HTR-8/SVneo (cell line): ENCODE data around the gene RHOV.

Experiments used
- DNase-seq: peaks from one replicate; pipeline ENCODE4 v3.0.0; 2011; ENCODE audit warnings: low spot score, mixed read lengths; ENCODE audit not compliant: insufficient read length
- FAIRE-seq: peaks from 2 replicates; lab custom pipeline; 2011; peaks lifted over from hg19 to GRCh38; lab: Jason Lieb, UNC

RHOV gene

GRCh38 chr15:40873694-40874561 is at the start of gene RHOV:
Gene RHOV, minus strand, starts transcription at chr15:40874234. Its CDS starts 95 bp downstream, at chr15:40874139.
- DNase-seq (peak; percentile 68), FAIRE-seq (no peak)

- FAIRE-seq (no peak), DNase-seq (no peak)
Observed at GRCh38 chr15:40923551-40923950, 49.5 kb upstream of the RHOV start.

GRCh38 chr15:40922608-40923005 is 48.6 kb upstream of the RHOV start:
- no peak for DNase-seq
- no peak for FAIRE-seq

- DNase-seq (no peak), FAIRE-seq (no peak)
Observed at GRCh38 chr15:40921949-40922607, 48.0 kb upstream of the RHOV start.

GRCh38 chr15:40918799-40919392 is 44.9 kb upstream of the RHOV start:
- DNase-seq: no peak
- FAIRE-seq: no peak

GRCh38 chr15:40918146-40918798 is 44.2 kb upstream of the RHOV start:
- FAIRE-seq (no peak), DNase-seq (no peak)

- FAIRE-seq (no peak), DNase-seq (no peak)
Observed at GRCh38 chr15:40917585-40917984, 43.6 kb upstream of the RHOV start.

- FAIRE-seq (no peak), DNase-seq (no peak)
Observed at GRCh38 chr15:40915679-40916078, 41.6 kb upstream of the RHOV start.

GRCh38 chr15:40915116-40915661 is 41.2 kb upstream of the RHOV start:
- DNase-seq (no peak), FAIRE-seq (no peak)

GRCh38 chr15:40914486-40914885 is 40.5 kb upstream of the RHOV start:
- DNase-seq: no peak
- no peak for FAIRE-seq

GRCh38 chr15:40914013-40914412 is 40.0 kb upstream of the RHOV start:
- FAIRE-seq: peak; percentile 92
- no peak for DNase-seq

GRCh38 chr15:40912478-40912877 is 38.4 kb upstream of the RHOV start:
- no peak for FAIRE-seq
- DNase-seq: no peak

GRCh38 chr15:40911693-40912092 is 37.7 kb upstream of the RHOV start:
- DNase-seq: no peak
- FAIRE-seq: no peak

- no peak for FAIRE-seq
Observed at GRCh38 chr15:40911141-40911540, 37.1 kb upstream of the RHOV start.

GRCh38 chr15:40909662-40910630 is 35.9 kb upstream of the RHOV start:
- no peak for FAIRE-seq

More at GRCh38 chr15:40911141-40911540, 37.1 kb upstream of the RHOV start:
- DNase-seq: no peak

GRCh38 chr15:40908095-40908494 is 34.1 kb upstream of the RHOV start:
- DNase-seq (no peak), FAIRE-seq (no peak)

More at GRCh38 chr15:40909662-40910630, 35.9 kb upstream of the RHOV start:
- no peak for DNase-seq

GRCh38 chr15:40906991-40907802 is 33.2 kb upstream of the RHOV start:
- FAIRE-seq (no peak), DNase-seq (no peak)
